ENCODE data around the gene VSTM4. TPM values are rescaled to one million over a fixed set of nuclear protein-coding genes. Genes with fewer than 3 reads are reported as not detected.

VSTM4 gene
- total RNA-seq, 4 donors from 2014 or later = 11.8 to 26.2 (median 19.7) TPM

- no peak for TF ChIP-seq CTCF (IDR thresholded peaks at IDR 0.05)
- ATAC-seq (ENCODE audit: low FRiP score) (no peak), DNase-seq (ENCODE audit: low spot score) (no peak)
Observed at GRCh38 chr10:49050366-49050765, 65.0 kb downstream of the VSTM4 start.

GRCh38 chr10:49049660-49050059 is 65.7 kb downstream of the VSTM4 start:
- TF ChIP-seq CTCF (IDR thresholded peaks at IDR 0.05) = no peak
- ATAC-seq (ENCODE audit: low FRiP score) (no peak), DNase-seq (ENCODE audit: low spot score) (no peak)

- TF ChIP-seq CTCF (IDR thresholded peaks at IDR 0.05) = no peak
- ATAC-seq (ENCODE audit: low FRiP score) (no peak), DNase-seq (ENCODE audit: low spot score) (no peak)
Observed at GRCh38 chr10:49047128-49047639, 68.1 kb downstream of the VSTM4 start.

- no peak for DNase-seq (ENCODE audit: low spot score)
- ATAC-seq (ENCODE audit: low FRiP score) = no peak
- TF ChIP-seq CTCF (IDR thresholded peaks at IDR 0.05) = no peak
Observed at GRCh38 chr10:49044293-49045193, 70.8 kb downstream of the VSTM4 start.

- ATAC-seq (ENCODE audit: low FRiP score) (no peak), DNase-seq (ENCODE audit: low spot score) (no peak)
- TF ChIP-seq CTCF (IDR thresholded peaks at IDR 0.05) = no peak
Observed at GRCh38 chr10:49040601-49041000, 74.7 kb downstream of the VSTM4 start.

GRCh38 chr10:49039409-49039808 is 75.9 kb downstream of the VSTM4 start:
- ATAC-seq (ENCODE audit: low FRiP score) (no peak), DNase-seq (ENCODE audit: low spot score) (no peak)
- no peak for TF ChIP-seq CTCF (IDR thresholded peaks at IDR 0.05)

GRCh38 chr10:49038711-49039110 is 76.6 kb downstream of the VSTM4 start:
- ATAC-seq (ENCODE audit: low FRiP score) = no peak
- no peak for DNase-seq (ENCODE audit: low spot score)
- no peak for TF ChIP-seq CTCF (IDR thresholded peaks at IDR 0.05)

Data from omental fat pad (tissue), 4 donors.